ENCODE results near the gene SVBP. TPM values are rescaled to one million over a fixed set of nuclear protein-coding genes. Genes with fewer than 3 reads are reported as not detected.

The SVBP gene
- total and polyA plus RNA-seq, 2 of the 8 experiments (the other 6 are each of a cell fraction or from before 2014, with no cell fraction given) = 29.7 to 30.2 TPM

DNA sequence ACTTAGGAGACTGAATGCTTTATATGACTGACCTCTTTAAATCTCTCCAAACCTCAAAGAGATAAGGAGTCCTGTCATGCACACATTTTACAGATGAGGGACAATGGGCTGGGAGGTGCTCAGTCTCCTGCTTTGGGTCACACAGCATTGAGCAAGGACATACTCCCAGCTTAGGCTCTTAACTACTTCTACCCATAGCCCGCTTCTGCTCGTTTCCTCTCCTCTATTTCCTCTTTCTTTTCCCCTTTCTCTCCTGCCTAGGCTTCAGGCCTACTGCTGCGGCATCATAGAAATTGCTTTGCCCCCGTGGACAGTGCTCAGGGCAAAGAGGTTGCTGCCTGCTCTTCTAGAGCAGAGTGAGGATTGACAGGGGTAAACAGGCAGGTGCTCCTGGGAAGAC lies 16.8 kb upstream of the SVBP start:
- no peak overlapping the region for H2AFZ ChIP-seq (ENCODE audit: low read length)
- no peaks in the 10 kb centered on the region for H3K79me2 ChIP-seq (ENCODE audit: control insufficient read depth in 1 of 2, insufficient read depth in 2 of 2, low read length in 2 of 2)
- H3K23ac ChIP-seq (ENCODE audit: insufficient read length) = no peak overlapping the region
- H3K4ac ChIP-seq (replicated peaks; ENCODE audit: insufficient read length, low read depth, low read length) = no peak overlapping the region
- no peak overlapping the region for H3K14ac ChIP-seq (ENCODE audit: insufficient read length)
- no peak for TF ChIP-seq RAD21 (IDR thresholded peaks at IDR 0.05 in 1 of 2, conservative IDR thresholded peaks at IDR 0.05 in 1 of 2; ENCODE audit: low read depth in 2 of 2, low read length in 2 of 2)
- TF ChIP-seq SP2 (IDR thresholded peaks at IDR 0.05; ENCODE audit: low read length) = no peak
- no peak for TF ChIP-seq TAF7 (optimal IDR thresholded peaks at IDR 0.05; ENCODE audit: borderline replicate concordance, low read depth, low read length)
- TF ChIP-seq RBBP5 (IDR thresholded peaks at IDR 0.05; ENCODE audit: borderline replicate concordance, low read depth, low read length) = no peak
- no peak for TF ChIP-seq NANOG (IDR thresholded peaks at IDR 0.05; ENCODE audit: insufficient read depth, low read depth, low read length, poor library complexity, severe bottlenecking)
- no peak for TF ChIP-seq CBX8 (IDR thresholded peaks at IDR 0.05; ENCODE audit: borderline replicate concordance, low read depth, low read length)
- TF ChIP-seq RXRA (IDR thresholded peaks at IDR 0.05; ENCODE audit: insufficient read depth, low read depth, low read length) = no peak
- TF ChIP-seq, protein P1, sequence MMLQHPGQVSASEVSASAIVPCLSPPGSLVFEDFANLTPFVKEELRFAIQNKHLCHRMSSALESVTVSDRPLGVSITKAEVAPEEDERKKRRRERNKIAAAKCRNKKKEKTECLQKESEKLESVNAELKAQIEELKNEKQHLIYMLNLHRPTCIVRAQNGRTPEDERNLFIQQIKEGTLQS (IDR thresholded peaks at IDR 0.05; ENCODE audit: insufficient read depth, low read depth, low read length) = no peak
- no peak for TF ChIP-seq ZNF274 (IDR thresholded peaks at IDR 0.05; ENCODE audit: borderline replicate concordance, extremely low read depth, low read length)
- no peak for TF ChIP-seq GABPA (IDR thresholded peaks at IDR 0.05; ENCODE audit: borderline replicate concordance, insufficient read depth, low read length)
- H2AK5ac ChIP-seq (ENCODE audit: low read depth, low read length) = no peak overlapping the region
- DNase-seq (ENCODE audit: low read depth in 1 of 2, low spot score in 2 of 2) (peak in 1 of 2 experiments; percentile 23), FAIRE-seq (no peak)
- H2BK20ac ChIP-seq (ENCODE audit: low read length) = no peak overlapping the region
- H4K5ac ChIP-seq (ENCODE audit: insufficient read length, low read depth, low read length) = no peak overlapping the region
- no peak overlapping the region for H4K91ac ChIP-seq (replicated peaks; ENCODE audit: insufficient read length, low read length)
- H3K56ac ChIP-seq (replicated peaks; ENCODE audit: insufficient read length, low read depth, low read length) = no peak overlapping the region
- H3K23me2 ChIP-seq (ENCODE audit: low read depth, low read length) = no peaks in the 10 kb centered on the region
- H3K18ac ChIP-seq (ENCODE audit: extremely low read depth, low read length) = no peak overlapping the region
- WGBS, 2 experiments (ENCODE audit: extremely low coverage in 1 of 2, insufficient coverage in 1 of 2, insufficient read length in 1 of 2, insufficient replicate concordance in 2 of 2, low coverage in 1 of 2, low lambda C conversion rate in 2 of 2, missing lambda C conversion rate in 1 of 2) = 91% methylated on average over 4 of the region's 4 CpGs; no CpG with 5 or more reads in 1 of the 2 experiments
- no peak overlapping the region for H3K9ac ChIP-seq (replicated peaks in 1 of 4; ENCODE audit: extremely low read depth in 1 of 4, low read depth in 3 of 4, low read length in 3 of 4)
- H4K8ac ChIP-seq (ENCODE audit: extremely low read depth, insufficient read depth, low read length) = no peak overlapping the region
- no peak overlapping the region for H3K27ac ChIP-seq (ENCODE audit: low read depth, low read length)
- no peak overlapping the region for H2BK15ac ChIP-seq (ENCODE audit: low read length)
- no peak overlapping the region for H3K4me2 ChIP-seq (ENCODE audit: insufficient read depth in 1 of 2, low read depth in 2 of 2, low read length in 2 of 2)
- H2BK12ac ChIP-seq (ENCODE audit: low read depth, low read length) = no peak overlapping the region
- no peaks in the 10 kb centered on the region for H4K20me1 ChIP-seq (replicated peaks in 1 of 2; ENCODE audit: control insufficient read depth in 1 of 2, insufficient read depth in 2 of 2, low read length in 2 of 2)
- H2BK5ac ChIP-seq (ENCODE audit: low read depth, low read length) = no peak overlapping the region
- CTCF ChIA-PET (ENCODE audit: partially characterized antibody) = interaction anchor here (0.7 to 5.2 kb wide), 3 partner anchors 12 to 237 kb away, joined by 3 to 30 read pairs (median 4); partner anchors contain the start of gene ZNF691
- no peak overlapping the region for H3K4me3 ChIP-seq (ENCODE audit: extremely low read depth in 1 of 4, insufficient read depth in 2 of 4, low read depth in 3 of 4, low read length in 4 of 4)
- POLR2A ChIA-PET (ENCODE audit: partially characterized antibody) = interaction anchor here (1.7 to 3.0 kb wide), 3 partner anchors 13 to 28 kb away, joined by 4 to 16 read pairs (median 5); partner anchors contain the start of gene ZNF691
- no peaks in the 10 kb centered on the region for H3K27me3 ChIP-seq (replicated peaks in 1 of 4; ENCODE audit: control insufficient read depth in 3 of 4, extremely low read depth in 1 of 4, insufficient read depth in 3 of 4, low read length in 3 of 4)
- no peaks in the 10 kb centered on the region for H3K4me1 ChIP-seq (replicated peaks in 1 of 4; ENCODE audit: control insufficient read depth in 3 of 4, insufficient read depth in 4 of 4, low read length in 3 of 4)
- no peak overlapping the region for H2BK120ac ChIP-seq (replicated peaks; ENCODE audit: low read depth, low read length)
- H3K9me3 ChIP-seq (ENCODE audit: insufficient read depth in 2 of 2, low read depth in 1 of 2, low read length in 1 of 2) = no peaks in the 10 kb centered on the region
- no peaks in the 10 kb centered on the region for H3K79me1 ChIP-seq (ENCODE audit: low read depth, low read length)
- no peaks in the 10 kb centered on the region for H3K36me3 ChIP-seq (ENCODE audit: control insufficient read depth in 2 of 4, insufficient read depth in 4 of 4, low read length in 3 of 4)

Measured in H1 (cell line).